Measurements from ENCODE around the gene PGPEP1. TPM values are rescaled to one million over a fixed set of nuclear protein-coding genes. Genes with fewer than 3 reads are reported as not detected.
"Not testable (repeated sequence)": the region's sequence is repeated elsewhere in the genome, so short reads cannot be mapped to it uniquely, and the experiment has no call there.

PGPEP1 gene
- total RNA-seq, 8 experiments from 2014 or later, result 8.2 to 42.8 (median 17.1) TPM

DNA sequence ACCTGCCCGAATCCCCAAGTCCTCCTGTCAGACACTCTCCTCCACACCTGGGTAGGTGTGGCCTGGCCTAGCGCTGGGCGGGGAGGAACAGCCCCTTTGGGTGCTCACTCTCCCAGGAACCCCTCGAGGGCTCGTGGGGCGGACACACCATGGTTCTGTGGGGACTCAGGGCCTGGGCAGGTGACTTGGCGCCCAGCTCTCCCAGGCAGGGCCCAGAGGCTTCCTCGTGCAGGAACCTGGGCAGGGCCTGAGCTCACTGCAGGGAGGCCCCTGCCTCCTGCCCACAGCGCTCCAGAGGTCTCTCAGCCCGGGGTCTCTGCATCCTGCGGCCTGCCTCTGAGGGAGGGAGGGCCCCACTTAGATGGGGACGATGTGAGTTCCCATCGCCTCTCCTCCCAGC is 29.4 kb upstream of the PGPEP1 start:
- peaks cover 12 to 21% of the 10 kb centered on the region in 2 donors for H3K4me1 ChIP-seq (replicated peaks in 1 of 2)
- in situ Hi-C loops (cut with MboI; ENCODE audit: low pct_unique_long_range_greater_than_20kb in 2 of 9, low sequenced_read_pairs in 9 of 9, unreplicated experiment in 9 of 9), result no loop called here
- H3K27ac ChIP-seq, result peak overlapping the region; percentile 45 to 83
- WGBS, 10 experiments, result 96 to 100% methylated on average over 1 to 5 of the region's 13 CpGs; no CpG with 5 or more reads in 8 of the 10 experiments
- peak in 1 of 8 experiments; percentile 9 for ATAC-seq (replicated peaks in 6 of 8)
- H3K4me3 ChIP-seq, result no peak overlapping the region

DNA sequence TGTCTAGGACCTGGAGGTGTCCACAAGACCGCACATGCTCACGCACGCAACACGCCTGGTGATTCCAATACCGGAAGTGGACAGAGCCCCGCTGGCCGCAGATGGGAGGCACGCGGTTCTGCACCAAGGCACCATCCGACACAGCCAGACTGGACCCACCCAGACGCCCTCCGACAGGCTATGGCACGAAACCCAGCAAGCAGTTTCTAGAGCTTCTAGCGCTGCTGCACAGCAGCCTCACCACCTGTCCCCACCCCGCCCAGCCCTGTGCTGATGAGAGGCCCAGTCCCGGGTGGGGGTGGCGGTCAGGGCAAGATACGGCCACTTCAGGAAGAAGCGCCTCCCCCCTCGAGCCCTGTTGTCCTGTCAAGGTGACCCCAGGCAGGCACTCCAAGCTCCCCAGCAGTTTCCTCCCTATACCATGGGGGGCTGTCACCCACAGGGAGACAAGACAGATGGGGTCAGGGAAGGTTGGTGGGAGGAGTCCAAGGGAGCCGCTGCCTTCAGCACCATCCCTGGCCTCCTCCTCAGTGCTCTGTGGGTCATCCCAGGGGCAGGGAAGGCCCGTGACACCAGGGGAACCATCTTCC is 28.8 kb upstream of the PGPEP1 start:
- peak in 4 of 8 experiments; percentile 24 to 68 (median 61) for ATAC-seq (replicated peaks in 6 of 8)
- no peak overlapping the region for H3K4me3 ChIP-seq
- peak overlapping the region; percentile 45 to 83 for H3K27ac ChIP-seq
- 100% methylated on average over 2 of the region's 22 CpGs; no CpG with 5 or more reads in 9 of the 10 experiments for WGBS, 10 experiments
- in situ Hi-C loops (cut with MboI; ENCODE audit: low pct_unique_long_range_greater_than_20kb in 2 of 9, low sequenced_read_pairs in 9 of 9, unreplicated experiment in 9 of 9), result no loop called here
- H3K4me1 ChIP-seq (replicated peaks in 1 of 2), result peaks cover 11 to 16% of the 10 kb centered on the region in 2 donors

DNA sequence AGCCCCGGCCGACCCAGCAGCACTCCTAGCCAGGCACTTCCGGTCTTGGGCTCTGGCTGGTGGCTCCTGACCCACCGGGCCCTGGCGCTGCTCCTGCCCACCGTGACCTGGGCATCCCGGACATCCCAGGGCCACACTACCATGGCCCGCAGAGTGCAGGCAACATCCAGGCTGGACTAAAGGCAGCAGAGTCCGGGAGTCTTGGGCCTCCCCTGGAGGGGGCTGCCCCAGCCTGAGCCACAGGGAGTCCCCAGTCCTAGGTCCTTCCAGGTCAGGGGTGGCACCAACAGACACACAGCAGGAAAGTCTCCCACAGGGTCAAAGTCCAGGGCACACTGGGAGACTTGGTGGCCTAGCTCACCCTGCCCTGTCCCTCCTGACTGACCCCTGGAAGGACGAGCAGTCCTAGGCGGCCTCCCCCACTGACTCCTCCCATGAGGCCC is 28.3 kb upstream of the PGPEP1 start:
- WGBS, 10 experiments, result 100% methylated on average over 2 of the region's 11 CpGs; no CpG with 5 or more reads in 9 of the 10 experiments
- in situ Hi-C loops (cut with MboI; ENCODE audit: low pct_unique_long_range_greater_than_20kb in 2 of 9, low sequenced_read_pairs in 9 of 9, unreplicated experiment in 9 of 9), result no loop called here
- H3K27ac ChIP-seq, result peak overlapping the region; percentile 45 to 83
- H3K4me1 ChIP-seq (replicated peaks in 1 of 2), result peaks cover 11 to 16% of the 10 kb centered on the region in 2 donors
- no peak overlapping the region for H3K4me3 ChIP-seq
- peak in 3 of 8 experiments; percentile 7 to 14 (median 10) for ATAC-seq (replicated peaks in 6 of 8)

DNA sequence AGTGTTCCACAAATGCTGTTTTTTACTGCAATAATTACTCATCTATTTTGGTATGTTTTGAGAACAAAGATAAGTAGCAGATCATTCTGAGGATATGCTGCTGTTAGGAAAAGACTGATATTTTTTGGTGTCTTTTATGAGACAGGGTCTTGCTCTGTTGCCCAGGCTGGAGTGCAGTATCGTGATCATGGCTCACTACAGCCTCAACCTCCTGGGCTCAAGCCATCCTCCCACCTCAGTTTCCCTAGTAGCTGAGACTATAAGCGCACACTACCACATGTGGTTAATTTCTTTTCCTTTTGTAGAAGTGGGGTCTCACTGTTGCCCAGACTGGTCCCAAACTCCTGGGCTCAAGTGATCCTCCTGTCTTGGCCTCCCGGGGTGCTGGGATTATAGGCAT is 27.0 kb upstream of the PGPEP1 start:
- in situ Hi-C loops (cut with MboI; ENCODE audit: low pct_unique_long_range_greater_than_20kb in 2 of 9, low sequenced_read_pairs in 9 of 9, unreplicated experiment in 9 of 9), result no loop called here
- ATAC-seq (replicated peaks in 6 of 8), result no peak
- H3K4me3 ChIP-seq, result no peak overlapping the region
- H3K27ac ChIP-seq, result no peak overlapping the region
- H3K4me1 ChIP-seq (replicated peaks in 1 of 2), result peaks cover 11 to 16% of the 10 kb centered on the region in 2 donors
- 100% methylated on average over 1 to 2 of the region's 3 CpGs; no CpG with 5 or more reads in 5 of the 10 experiments for WGBS, 10 experiments

DNA sequence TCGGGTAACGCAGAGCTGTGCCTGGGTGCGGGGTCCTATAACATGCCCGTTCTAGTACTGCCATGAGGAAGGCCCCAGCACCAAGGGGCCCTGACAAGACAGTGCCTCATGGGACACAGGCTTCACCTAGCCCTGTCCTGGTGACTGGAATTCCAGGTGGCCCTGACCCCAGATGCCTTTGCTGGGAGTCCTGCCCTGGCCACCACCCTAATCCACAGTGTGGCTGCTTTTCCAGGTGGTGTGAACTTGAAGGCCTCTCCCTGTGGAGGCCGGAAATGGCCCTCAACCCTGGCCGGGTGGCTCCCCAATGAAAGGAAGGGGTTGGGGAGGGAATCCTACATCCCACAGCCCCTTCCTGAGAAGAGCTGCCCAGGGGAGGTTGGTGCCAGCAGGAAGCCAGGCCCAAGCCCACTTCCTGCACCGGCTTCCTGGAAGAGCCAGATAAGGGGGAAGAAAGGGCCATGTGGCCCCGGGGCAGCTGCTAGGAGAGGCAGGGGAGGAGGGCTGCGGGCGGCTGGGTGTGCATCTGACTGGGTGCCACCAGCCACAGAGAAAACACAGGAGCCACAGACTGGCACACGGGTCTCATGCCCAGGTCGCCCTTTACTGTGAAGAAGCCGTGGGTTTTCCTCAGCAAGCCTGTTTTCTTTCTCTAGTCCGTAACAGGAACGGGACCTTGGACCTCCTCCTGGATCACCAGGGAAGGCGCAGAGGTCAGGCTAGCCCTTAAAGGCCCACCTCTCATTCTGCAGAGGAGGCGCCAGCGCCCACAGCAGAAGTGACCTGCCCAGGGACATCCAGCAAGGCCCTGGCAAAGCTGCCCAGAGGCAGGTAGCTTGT is 22.2 kb upstream of the PGPEP1 start:
- 18 to 100% (median 90%) methylated on average over 2 to 5 of the region's 18 CpGs; no CpG with 5 or more reads in 4 of the 10 experiments for WGBS, 10 experiments
- no peak overlapping the region for H3K4me3 ChIP-seq
- H3K4me1 ChIP-seq (replicated peaks in 1 of 2), result peaks cover 9% of the 10 kb centered on the region in 2 donors
- no peak for ATAC-seq (replicated peaks in 6 of 8)
- H3K27ac ChIP-seq, result no peak overlapping the region
- in situ Hi-C loops (cut with MboI; ENCODE audit: low pct_unique_long_range_greater_than_20kb in 2 of 9, low sequenced_read_pairs in 9 of 9, unreplicated experiment in 9 of 9), result no loop called here

DNA sequence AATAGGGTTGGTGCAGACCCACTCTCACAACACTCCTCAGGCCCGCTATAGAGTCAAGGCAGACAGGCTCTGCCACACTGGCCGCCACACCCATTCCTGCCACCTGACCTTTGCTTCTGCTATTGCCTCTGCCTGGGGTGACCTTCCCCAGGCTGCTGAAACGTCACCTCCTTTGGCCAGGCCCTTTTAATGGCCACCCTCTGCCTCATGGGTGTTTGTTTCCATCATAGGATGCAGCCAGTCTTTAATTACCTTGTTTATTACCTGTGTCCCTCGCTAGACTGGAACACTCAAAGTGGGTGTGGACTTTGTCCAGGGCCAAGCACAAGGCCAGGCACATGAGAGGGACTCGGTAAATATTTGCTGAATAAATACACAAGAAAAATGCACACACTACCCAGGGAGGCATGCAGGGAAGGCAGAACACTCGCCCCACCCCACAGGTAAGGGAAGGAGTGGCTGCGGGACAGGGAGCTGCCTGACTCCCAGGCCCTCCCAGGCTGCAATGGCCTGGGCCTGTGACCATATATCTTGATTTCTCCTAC is 20.7 kb upstream of the PGPEP1 start:
- Histone ChIP-seq H3K4me1 (replicated peaks in 1 of 2) (peaks cover 17% of the 10 kb centered on the region in 2 donors), H3K27ac (no peak overlapping the region), H3K4me3 (no peak overlapping the region)
- WGBS, 10 experiments, result 80 to 100% (median 93%) methylated on average over 1 to 5 of the region's 7 CpGs; no CpG with 5 or more reads in 3 of the 10 experiments
- no peak for ATAC-seq (replicated peaks in 6 of 8)
- in situ Hi-C loops (cut with MboI; ENCODE audit: low pct_unique_long_range_greater_than_20kb in 2 of 9, low sequenced_read_pairs in 9 of 9, unreplicated experiment in 9 of 9), result loop anchor here in 2 of 9 experiments (10.0 kb wide), 1 partner anchor 45 kb away; the partner anchor contains the start of gene IQCN (in 2 of the 2)

DNA sequence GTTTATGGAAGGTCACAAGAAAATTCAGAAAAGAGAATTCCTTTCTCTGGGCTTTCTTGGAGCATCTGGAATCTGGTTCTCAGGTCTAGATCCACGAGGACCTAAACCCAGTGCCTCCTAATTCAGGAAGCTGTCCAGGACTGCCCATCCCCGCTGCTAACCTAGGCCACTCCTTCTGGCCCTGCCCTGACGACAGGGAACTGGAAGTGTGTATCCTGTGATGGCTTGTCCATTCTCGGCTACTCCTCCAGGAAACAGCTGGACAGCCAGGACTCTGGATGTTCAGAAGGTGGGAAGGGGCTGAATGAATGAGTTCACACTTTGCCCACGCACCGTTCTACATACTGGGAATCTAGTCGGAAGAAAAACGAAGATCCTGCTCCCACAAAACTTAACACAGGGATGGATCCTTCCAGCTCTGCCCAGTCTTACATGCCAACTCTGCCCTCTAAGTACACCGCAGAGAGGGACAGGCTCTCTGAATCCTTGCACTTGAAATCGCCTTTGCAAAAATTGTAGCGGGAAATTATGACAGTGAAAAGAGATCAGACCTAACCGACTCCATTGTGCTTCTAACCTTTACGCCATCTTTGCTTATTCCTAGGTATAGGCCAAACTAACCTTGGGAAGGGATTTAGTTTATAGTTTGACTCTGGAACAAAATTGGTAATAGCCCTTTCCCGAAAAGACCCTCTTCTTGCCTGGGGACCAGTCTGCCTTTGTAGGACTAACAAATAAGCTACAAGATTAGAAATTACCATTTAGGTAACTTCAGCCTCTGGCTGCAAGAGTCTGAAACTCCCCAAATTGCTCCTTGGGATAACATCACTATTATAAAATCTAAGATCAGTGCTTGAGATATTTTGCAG is 19.3 kb upstream of the PGPEP1 start:
- Histone ChIP-seq H3K27ac (no peak overlapping the region), H3K4me1 (replicated peaks in 1 of 2) (peaks cover 17% of the 10 kb centered on the region in 2 donors), H3K4me3 (peak overlapping the region in 1 of 5 donors; percentile 89)
- ATAC-seq (replicated peaks in 6 of 8), result no peak
- 0 to 100% (median 95%) methylated on average over 1 to 11 of the region's 14 CpGs for WGBS, 10 experiments
- in situ Hi-C loops (cut with MboI; ENCODE audit: low pct_unique_long_range_greater_than_20kb in 2 of 9, low sequenced_read_pairs in 9 of 9, unreplicated experiment in 9 of 9), result loop anchor here in 2 of 9 experiments (10.0 kb wide), 1 partner anchor 46 kb away; the partner anchor contains the start of gene IQCN (in 2 of the 2)

DNA sequence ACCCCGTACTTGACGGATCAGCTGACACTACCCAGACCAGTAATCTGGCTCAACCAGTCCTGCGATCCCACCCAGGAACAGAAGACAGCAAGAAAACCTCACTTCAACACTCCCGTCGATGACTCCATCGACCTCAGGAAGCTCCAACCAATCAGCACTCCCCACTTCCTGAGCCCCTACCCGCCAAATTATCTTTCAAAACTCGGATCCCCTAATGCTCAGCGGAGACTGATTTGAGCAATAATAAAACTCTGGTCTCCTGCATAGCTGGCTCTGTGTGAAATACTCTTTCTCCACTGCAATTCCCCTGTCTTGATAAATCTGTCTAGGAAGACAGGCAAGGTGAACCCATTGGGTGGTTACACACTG is 18.7 kb upstream of the PGPEP1 start:
- in situ Hi-C loops (cut with MboI; ENCODE audit: low pct_unique_long_range_greater_than_20kb in 2 of 9, low sequenced_read_pairs in 9 of 9, unreplicated experiment in 9 of 9), result loop anchor here in 2 of 9 experiments (10.0 kb wide), 1 partner anchor 47 kb away; the partner anchor contains the start of gene IQCN (in 2 of the 2)
- ATAC-seq (replicated peaks in 6 of 8), result no peak
- Histone ChIP-seq H3K4me3 (peak overlapping the region; percentile 54 to 89 (median 59)), H3K27ac (peak overlapping the region; percentile 75 to 76), H3K4me1 (replicated peaks in 1 of 2) (peaks cover 17% of the 10 kb centered on the region in 2 donors)
- WGBS, 10 experiments, result 0 to 100% (median 20%) methylated on average over 1 to 7 of the region's 9 CpGs; no CpG with 5 or more reads in 2 of the 10 experiments

DNA sequence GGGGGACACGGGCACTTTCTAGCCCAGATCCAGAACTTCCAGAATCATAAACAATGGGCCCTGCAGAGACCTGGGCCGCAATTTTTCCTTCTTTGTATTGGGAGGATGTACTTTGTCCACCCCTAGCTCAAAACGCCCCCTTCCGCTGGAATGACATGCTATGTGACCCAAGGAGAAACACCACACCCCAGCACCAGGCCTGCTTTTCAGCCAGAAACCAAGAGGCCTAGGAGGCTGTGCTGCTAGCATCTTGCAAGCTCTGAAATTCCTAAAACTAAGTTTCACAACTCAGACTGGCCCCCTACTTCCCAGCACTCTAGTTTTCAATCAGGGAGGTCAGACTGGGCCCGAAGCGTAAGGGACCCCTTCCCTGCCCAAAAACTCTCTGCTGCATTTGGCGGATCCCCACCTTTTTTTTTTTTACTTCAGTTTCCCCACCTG is 18.1 kb upstream of the PGPEP1 start:
- peak in 6 of 8 experiments; percentile 15 to 25 (median 20) for ATAC-seq (replicated peaks in 6 of 8)
- Histone ChIP-seq H3K27ac (peak overlapping the region; percentile 75 to 76), H3K4me3 (peak overlapping the region; percentile 54 to 89 (median 59)), H3K4me1 (replicated peaks in 1 of 2) (peaks cover 17% of the 10 kb centered on the region in 2 donors)
- 0 to 10% (median 1%) methylated on average over 1 to 5 of the region's 7 CpGs; no CpG with 5 or more reads in 2 of the 10 experiments for WGBS, 10 experiments
- in situ Hi-C loops (cut with MboI; ENCODE audit: low pct_unique_long_range_greater_than_20kb in 2 of 9, low sequenced_read_pairs in 9 of 9, unreplicated experiment in 9 of 9), result loop anchor here in 2 of 9 experiments (10.0 kb wide), 1 partner anchor 48 kb away; the partner anchor contains the start of gene IQCN (in 2 of the 2)

DNA sequence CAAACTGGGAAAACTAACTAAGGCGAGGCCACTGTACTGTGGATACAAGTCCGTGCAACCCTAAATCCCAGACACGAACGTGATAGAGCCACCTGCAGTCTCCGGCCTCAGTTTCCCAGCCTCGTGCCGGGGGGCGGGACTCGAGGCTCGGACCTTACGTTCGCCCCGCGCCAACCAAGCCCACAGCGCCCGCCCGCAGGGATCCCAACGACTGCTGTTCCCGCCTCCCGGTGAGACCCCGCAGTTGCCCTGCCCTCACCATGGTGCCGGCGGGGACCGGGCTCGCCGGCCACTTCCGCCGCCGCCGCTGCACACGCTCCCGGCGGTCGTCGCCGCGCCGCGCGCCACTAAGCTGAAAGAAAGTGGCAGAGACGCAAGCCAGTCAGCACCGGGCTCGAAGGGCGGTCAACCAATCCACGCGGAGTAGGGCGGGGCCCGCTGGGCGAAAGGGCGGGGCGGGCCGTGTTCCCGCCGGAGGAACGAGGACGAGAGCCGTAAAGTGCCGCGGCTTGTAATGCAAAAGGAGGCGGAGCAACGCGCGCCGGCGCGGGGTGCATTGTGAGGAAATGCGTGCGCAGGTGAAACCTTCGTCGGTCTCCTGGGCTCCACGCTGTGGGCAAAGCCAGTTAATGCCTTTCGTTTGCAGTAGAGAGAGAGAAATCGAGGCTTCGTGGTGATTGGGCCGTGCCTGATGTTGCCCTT is 17.5 kb upstream of the PGPEP1 start, which contains the start of gene LSM4:
Gene LSM4 (minus strand): TSS at position 318 of the 702 bp plus-strand sequence. CDS start 56 bp downstream, at position 262.
- peak within 1 kb of the TSS; percentile 80 to 82 for H3K27ac ChIP-seq
- ATAC-seq (replicated peaks in 6 of 8), result peak; percentile 90 to 96 (median 95)
- peaks cover 17% of the 10 kb centered on the region in 2 donors for H3K4me1 ChIP-seq (replicated peaks in 1 of 2)
- 0 to 4% (median 0%) methylated on average over 1 to 8 of the region's 75 CpGs; no CpG with 5 or more reads in 4 of the 10 experiments for WGBS, 10 experiments
- in situ Hi-C loops (cut with MboI; ENCODE audit: low pct_unique_long_range_greater_than_20kb in 2 of 9, low sequenced_read_pairs in 9 of 9, unreplicated experiment in 9 of 9), result loop anchor here in 2 of 9 experiments (10.0 kb wide), 1 partner anchor 48 kb away; the partner anchor contains the start of gene IQCN (in 2 of the 2)
- H3K4me3 ChIP-seq, result peak within 1 kb of the TSS; percentile 54 to 89 (median 59)

DNA sequence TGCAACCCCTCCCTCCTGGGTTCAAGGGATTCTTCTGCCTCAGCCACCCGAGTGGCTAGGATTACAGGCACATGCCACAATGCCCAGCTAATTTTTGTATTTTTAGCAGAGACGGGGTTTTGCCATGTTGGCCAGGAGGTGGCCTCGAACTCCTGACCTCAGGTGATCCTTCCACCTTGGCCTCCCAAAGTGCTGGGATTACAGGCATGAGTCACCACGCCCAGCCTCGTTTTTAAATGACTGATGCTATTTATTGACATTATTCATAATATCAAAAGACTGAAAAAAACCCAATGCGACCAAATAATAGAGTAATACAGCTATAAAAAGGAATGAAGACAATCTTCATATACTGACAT is 16.0 kb upstream of the PGPEP1 start:
- peaks cover 17 to 22% of the 10 kb centered on the region in 2 donors for H3K4me1 ChIP-seq (replicated peaks in 1 of 2)
- in situ Hi-C loops (cut with MboI; ENCODE audit: low pct_unique_long_range_greater_than_20kb in 2 of 9, low sequenced_read_pairs in 9 of 9, unreplicated experiment in 9 of 9), result loop anchor here in 2 of 9 experiments (10.0 kb wide), 1 partner anchor 50 kb away; the partner anchor contains the start of gene IQCN (in 2 of the 2)
- not testable (repeated sequence) for H3K27ac ChIP-seq; H3K4me3 ChIP-seq; ATAC-seq (replicated peaks in 6 of 8)
- WGBS, 10 experiments, result 17 to 93% (median 61%) methylated on average over 1 to 6 of the region's 6 CpGs; no CpG with 5 or more reads in 1 of the 10 experiments

All from motor neuron (in vitro differentiated cells).